ENCODE measurements around the gene CASP5.
"Not testable (repeated sequence)": the region's sequence is repeated elsewhere in the genome, so short reads cannot be mapped to it uniquely, and the experiment has no call there.

- TF ChIP-seq CTCF (IDR thresholded peaks at IDR 0.05; ENCODE audit: insufficient read depth, low read length, poor library complexity, severe bottlenecking); EZH2phosphoT487 (conservative IDR thresholded peaks at IDR 0.05; ENCODE audit: low read length): not testable (repeated sequence)
Measured at GRCh38 chr11:105063245-105063941, 40.4 kb upstream of the CASP5 start.

All from SU-DHL-6 (cell line).